ENCODE data around the gene SDCCAG8. TPM values are rescaled to one million over a fixed set of nuclear protein-coding genes. Genes with fewer than 3 reads are reported as not detected.

SDCCAG8 gene
- total RNA-seq, result 23.3 and 43.4 TPM in 2 replicates

GRCh38 chr1:243255791-243256512 is at the start of gene SDCCAG8:
Gene SDCCAG8 (plus strand): TSS chr1:243256041. CDS start chr1:243256174, 133 bp downstream.

DNA sequence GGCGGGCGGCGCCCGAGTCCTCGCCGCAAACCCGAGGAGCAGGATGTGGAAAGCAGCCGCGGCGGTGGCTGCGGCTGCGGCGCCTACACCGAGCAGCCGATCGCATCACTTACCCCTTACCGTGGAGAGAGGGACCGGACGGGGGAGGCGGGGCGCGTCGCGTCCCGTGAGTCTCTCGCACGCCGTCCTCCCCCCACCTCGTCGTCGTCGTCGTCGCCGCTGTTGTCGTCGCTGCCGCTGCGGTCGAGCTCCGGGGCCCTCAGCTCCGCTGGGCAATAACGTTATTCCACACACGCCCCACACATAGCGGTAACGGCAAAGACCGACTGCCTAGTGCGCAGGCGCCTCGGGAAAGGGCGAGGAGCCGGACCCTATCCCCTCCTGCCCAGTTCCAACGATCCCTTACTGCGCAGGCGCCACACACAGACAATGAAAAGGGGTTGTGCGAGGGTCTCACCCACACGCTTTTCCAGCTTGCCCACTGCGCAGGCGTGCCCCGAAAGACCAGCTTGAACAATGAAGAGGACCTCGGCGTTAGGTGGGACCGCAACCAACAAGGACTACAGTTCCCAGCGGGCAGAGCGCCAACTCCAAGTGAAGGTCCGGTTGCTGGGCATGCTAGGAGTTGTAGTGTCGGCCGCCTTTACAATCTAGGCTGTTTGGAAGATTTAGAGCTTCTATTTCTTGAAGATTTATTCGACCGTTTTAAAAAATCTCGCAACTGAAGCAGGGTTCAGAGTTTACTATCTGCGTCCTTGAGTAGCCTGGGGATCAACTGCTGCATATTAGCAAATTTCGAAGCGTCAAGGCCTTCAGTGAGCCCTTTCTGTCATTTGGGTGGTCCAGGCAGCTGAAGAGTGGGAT is 682 bp upstream of the SDCCAG8 start, which contains the start of gene CEP170:
Gene CEP170, minus strand, starts transcription at position 355 of the 864 bp plus-strand sequence. CDS start 30,001 bp downstream, outside the sequence.

Other genes with a start within 250 kb of the SDCCAG8 start
- 21.1 and 23.1 TPM in 2 replicates for gene CEP170, start 760 bp upstream of the SDCCAG8 start, total RNA-seq